Activated CD8-positive, alpha-beta memory T cell treated with anti-CD3 and anti-CD28 coated beads for 24 hours (primary cell): Measurements from ENCODE around the gene COMMD1.
A peak's percentile ranks its signal among the peaks of the same experiment; 100 is the strongest.
"Not testable (repeated sequence)": the region's sequence is repeated elsewhere in the genome, so short reads cannot be mapped to it uniquely, and the experiment has no call there.

Experiments used
- DNase-seq: peaks from one replicate; pipeline ENCODE4 v3.0.0-alpha.2; 2020

Gene COMMD1

GRCh38 chr2:62145478-62146100, 240.1 kb downstream of the COMMD1 start:
- DNase-seq = no peak

DNA sequence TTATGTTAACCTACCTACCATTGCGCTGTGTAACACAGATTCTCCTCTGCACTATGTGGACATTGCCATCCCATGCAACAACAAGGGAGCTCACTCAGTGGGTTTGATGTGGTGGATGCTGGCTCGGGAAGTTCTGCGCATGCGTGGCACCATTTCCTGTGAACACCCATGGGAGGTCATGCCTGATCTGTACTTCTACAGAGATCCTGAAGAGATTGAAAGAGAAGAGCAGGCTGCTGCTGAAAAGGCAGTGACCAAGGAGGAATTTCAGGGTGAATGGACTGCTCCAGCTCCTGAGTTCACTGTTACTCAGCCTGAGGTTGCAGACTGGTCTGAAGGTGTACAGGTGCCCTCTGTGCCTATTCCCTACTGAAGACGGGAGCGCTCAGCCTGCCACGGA, 241.3 kb downstream of the COMMD1 start:
- peak; percentile 59 for DNase-seq

GRCh38 chr2:62147610-62148301, 242.3 kb downstream of the COMMD1 start:
- no peak for DNase-seq

GRCh38 chr2:62149708-62150107, 244.2 kb downstream of the COMMD1 start:
- no peak for DNase-seq

- DNase-seq = no peak
Measured at GRCh38 chr2:62150597-62151305, 245.3 kb downstream of the COMMD1 start.

- no peak for DNase-seq
Measured at GRCh38 chr2:62151306-62151638, 245.8 kb downstream of the COMMD1 start.

GRCh38 chr2:62152000-62152399, 246.5 kb downstream of the COMMD1 start:
- DNase-seq = no peak

DNA sequence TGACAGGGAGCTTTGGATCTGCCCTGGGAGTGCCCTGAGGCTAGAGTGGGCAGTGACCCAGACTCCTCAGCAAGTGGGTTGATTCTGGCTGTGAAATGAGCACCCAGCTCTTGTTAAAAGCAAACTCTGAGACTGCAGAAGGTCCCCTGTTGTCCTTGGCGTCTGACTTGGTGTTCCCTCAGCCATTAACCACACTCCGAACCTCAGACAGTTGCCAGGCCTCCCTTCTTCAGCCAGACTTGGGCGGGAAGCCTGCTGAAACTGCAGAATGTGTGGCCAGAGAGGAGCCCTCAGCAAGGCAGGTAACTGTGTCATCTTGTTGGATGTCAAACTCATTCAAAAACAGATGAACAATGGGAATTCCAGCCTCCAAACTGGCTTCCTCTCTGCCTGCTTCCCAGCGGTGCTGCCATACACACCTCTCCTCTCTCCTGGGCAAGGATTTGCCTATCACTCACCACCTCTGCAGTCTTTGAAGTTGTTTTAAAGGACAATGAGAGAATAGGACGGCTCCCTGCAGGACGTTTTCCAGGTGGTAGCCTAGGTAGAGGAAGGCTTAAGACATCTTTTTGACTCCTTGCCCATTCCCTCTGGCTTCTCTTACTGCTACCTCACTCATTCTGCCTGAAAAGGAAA, 251.5 kb downstream of the COMMD1 start:
- no peak for DNase-seq

GRCh38 chr2:62158444-62159121, 253.1 kb downstream of the COMMD1 start:
- no peak for DNase-seq

GRCh38 chr2:62160691-62161090, 255.2 kb downstream of the COMMD1 start:
- not testable (repeated sequence) for DNase-seq

GRCh38 chr2:62163106-62163831, 257.8 kb downstream of the COMMD1 start:
- DNase-seq = no peak

GRCh38 chr2:62163834-62164233, 258.4 kb downstream of the COMMD1 start:
- no peak for DNase-seq

DNA sequence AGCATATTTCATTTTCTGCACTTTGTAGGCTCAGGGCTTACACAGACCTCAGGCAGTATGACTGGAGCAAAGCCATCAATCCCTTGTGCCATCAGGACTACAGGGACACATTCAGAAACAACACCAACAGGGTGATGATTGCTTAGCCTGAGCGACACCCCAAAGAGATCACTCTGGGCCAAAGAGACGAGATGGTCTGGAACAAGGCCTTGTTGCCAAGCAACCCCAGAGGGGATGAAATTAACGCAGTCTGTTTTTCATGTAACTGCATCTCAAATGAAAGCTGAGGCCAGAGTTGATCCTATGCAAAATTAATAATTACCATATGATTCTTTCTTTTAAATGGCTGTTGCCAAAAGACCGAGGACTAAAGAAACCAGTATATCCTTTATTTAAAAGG, 270.3 kb downstream of the COMMD1 start:
- DNase-seq = no peak

GRCh38 chr2:62176801-62177200, 271.3 kb downstream of the COMMD1 start:
- DNase-seq = no peak

GRCh38 chr2:62177392-62178049, 272.0 kb downstream of the COMMD1 start:
- no peak for DNase-seq

GRCh38 chr2:62178741-62179271, 273.3 kb downstream of the COMMD1 start:
- no peak for DNase-seq

DNA sequence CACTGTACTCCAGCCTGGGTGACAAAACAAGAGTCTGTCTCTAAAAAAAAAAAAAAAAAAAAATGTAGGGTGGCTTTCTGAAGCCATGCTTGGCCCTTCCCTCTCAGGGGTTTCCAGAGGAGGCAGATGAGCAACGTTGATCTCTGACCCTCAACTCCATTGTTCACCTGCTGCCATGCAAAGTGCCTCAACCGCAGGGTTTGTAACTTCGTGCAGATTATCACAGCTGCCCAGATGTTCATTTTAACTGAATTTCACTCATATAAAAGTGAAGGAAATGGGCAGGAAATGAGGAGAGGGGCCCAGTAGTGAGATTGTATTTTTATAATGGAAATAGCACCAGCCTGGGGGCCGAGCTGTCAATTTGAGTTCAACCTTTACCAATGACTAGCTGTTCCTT, 275.5 kb downstream of the COMMD1 start:
- no peak for DNase-seq

- DNase-seq = no peak
Measured at GRCh38 chr2:62181843-62182242, 276.4 kb downstream of the COMMD1 start.

DNA sequence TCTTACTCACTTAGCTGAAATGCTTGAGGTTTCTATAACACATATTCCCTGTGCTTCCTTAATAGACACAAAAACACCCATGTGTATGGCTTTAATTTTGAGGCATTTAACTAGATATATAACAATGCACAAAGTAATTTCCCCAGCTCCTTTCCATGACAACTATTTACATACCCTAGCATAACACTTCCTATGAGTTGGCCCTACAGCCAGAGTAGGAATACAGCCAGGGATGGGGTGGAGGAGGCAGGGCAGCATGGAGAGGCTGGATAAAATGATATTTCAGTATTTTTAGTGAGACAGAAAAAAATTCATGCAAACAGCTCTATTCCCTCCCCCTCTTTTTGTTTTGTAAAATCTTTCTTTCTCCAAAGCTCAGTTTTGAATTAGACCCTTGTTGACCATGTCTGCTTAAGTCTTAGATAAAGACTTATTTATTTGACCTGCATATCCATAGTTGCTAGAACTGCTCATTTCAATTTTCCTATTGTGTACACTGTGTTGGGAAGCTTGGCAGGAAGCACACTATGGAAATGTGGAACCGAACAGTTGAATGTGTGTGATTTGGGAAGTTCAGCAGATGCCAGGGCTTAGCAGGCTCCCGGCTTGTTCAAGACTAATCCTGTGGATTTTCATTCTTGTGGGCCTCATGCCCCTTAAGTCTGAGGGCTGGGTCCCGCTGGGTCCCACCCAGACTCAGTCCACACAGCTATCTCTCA, 279.2 kb downstream of the COMMD1 start:
- DNase-seq = no peak
